ENCODE measurements around the gene ATRNL1.

GRCh38 chr10:115662422-115662821 lies 569.3 kb downstream of the ATRNL1 start:
- TF ChIP-seq, protein P1, sequence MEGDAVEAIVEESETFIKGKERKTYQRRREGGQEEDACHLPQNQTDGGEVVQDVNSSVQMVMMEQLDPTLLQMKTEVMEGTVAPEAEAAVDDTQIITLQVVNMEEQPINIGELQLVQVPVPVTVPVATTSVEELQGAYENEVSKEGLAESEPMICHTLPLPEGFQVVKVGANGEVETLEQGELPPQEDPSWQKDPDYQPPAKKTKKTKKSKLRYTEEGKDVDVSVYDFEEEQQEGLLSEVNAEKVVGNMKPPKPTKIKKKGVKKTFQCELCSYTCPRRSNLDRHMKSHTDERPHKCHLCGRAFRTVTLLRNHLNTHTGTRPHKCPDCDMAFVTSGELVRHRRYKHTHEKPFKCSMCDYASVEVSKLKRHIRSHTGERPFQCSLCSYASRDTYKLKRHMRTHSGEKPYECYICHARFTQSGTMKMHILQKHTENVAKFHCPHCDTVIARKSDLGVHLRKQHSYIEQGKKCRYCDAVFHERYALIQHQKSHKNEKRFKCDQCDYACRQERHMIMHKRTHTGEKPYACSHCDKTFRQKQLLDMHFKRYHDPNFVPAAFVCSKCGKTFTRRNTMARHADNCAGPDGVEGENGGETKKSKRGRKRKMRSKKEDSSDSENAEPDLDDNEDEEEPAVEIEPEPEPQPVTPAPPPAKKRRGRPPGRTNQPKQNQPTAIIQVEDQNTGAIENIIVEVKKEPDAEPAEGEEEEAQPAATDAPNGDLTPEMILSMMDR (IDR thresholded peaks at IDR 0.05; ENCODE audit: control extremely low read depth in 1 of 3, insufficient read depth in 1 of 3, low read depth in 1 of 3, low read length in 3 of 3), result no peak
- TF ChIP-seq SP2 (IDR thresholded peaks at IDR 0.05; ENCODE audit: low read length), result no peak
- no peak for TF ChIP-seq POLR2A (IDR thresholded peaks at IDR 0.05; ENCODE audit: control extremely low read depth in 1 of 2, low read depth in 2 of 2, low read length in 2 of 2)
- no peak for TF ChIP-seq MAX (IDR thresholded peaks at IDR 0.05)
- no peak for TF ChIP-seq NRF1 (IDR thresholded peaks at IDR 0.05; ENCODE audit: low read depth, low read length)
- no peak for TF ChIP-seq CHD7 (IDR thresholded peaks at IDR 0.05; ENCODE audit: insufficient replicate concordance, low read length)
- TF ChIP-seq CBX5 (IDR thresholded peaks at IDR 0.05; ENCODE audit: low read depth, low read length), result no peak
- no peak for TF ChIP-seq POLR2AphosphoS5 (IDR thresholded peaks at IDR 0.05; ENCODE audit: low read depth, low read length)
- TF ChIP-seq EP300 (IDR thresholded peaks at IDR 0.05; ENCODE audit: borderline replicate concordance in 1 of 2, low read depth in 2 of 2, low read length in 2 of 2), result no peak
- TF ChIP-seq RXRA (IDR thresholded peaks at IDR 0.05; ENCODE audit: insufficient read depth, low read depth, low read length), result no peak
- no peak for TF ChIP-seq GABPA (IDR thresholded peaks at IDR 0.05; ENCODE audit: borderline replicate concordance, insufficient read depth, low read length)
- no peak for TF ChIP-seq JUND (IDR thresholded peaks at IDR 0.05; ENCODE audit: low read length)
- no peak for TF ChIP-seq TAF1 (IDR thresholded peaks at IDR 0.05; ENCODE audit: low read depth, low read length)
- TF ChIP-seq SP4 (IDR thresholded peaks at IDR 0.05; ENCODE audit: low read length), result no peak

All from H1 (cell line).